ENCODE results near the gene COA3. TPM values are rescaled to one million over a fixed set of nuclear protein-coding genes. Genes with fewer than 3 reads are reported as not detected.

Gene COA3
- polyA plus RNA-seq, 1 of the 3 experiments (the other 2 are of a cell fraction): 103 TPM

GRCh38 chr17:42809250-42809649, 10.7 kb upstream of the COA3 start (continued):
- TF ChIP-seq FOSL2 (IDR thresholded peaks at IDR 0.05; ENCODE audit: borderline replicate concordance, low read depth): peak; percentile 62
- no peak for TF ChIP-seq MXI1 (IDR thresholded peaks at IDR 0.05; ENCODE audit: low read depth, low read length)
- TF ChIP-seq ELF1 (IDR thresholded peaks at IDR 0.05): no peak
- TF ChIP-seq GATA2 (CRISPR knock-in tag; IDR thresholded peaks at IDR 0.05): no peak
- TF ChIP-seq JUND (IDR thresholded peaks at IDR 0.05): peak; percentile 52; the same call in 1 of the 2 replicates
- 0 out of 2 replicates have a peak, but pooled peaks have one; percentile 74 for TF ChIP-seq SIN3A (IDR thresholded peaks at IDR 0.05; ENCODE audit: borderline replicate concordance, low read depth, low read length)
- TF ChIP-seq YY1 (IDR thresholded peaks at IDR 0.05; ENCODE audit: low read depth): no peak
- no peak for TF ChIP-seq TAF1 (IDR thresholded peaks at IDR 0.05; ENCODE audit: borderline replicate concordance, low read depth, low read length)
- TF ChIP-seq POLR2AphosphoS5 (IDR thresholded peaks at IDR 0.05; ENCODE audit: low read depth, low read length): no peak
- no peak for TF ChIP-seq USF2 (IDR thresholded peaks at IDR 0.05; ENCODE audit: borderline replicate concordance, low read depth, low read length)
- TF ChIP-seq RFX5 (IDR thresholded peaks at IDR 0.05; ENCODE audit: low read length): no peak
- TF ChIP-seq RAD21 (IDR thresholded peaks at IDR 0.05; ENCODE audit: low read length): no peak
- no peak for TF ChIP-seq IRF3 (IDR thresholded peaks at IDR 0.05; ENCODE audit: low read depth, low read length)
- TF ChIP-seq ZBTB33 (IDR thresholded peaks at IDR 0.05; ENCODE audit: borderline replicate concordance, low read depth): no peak

- no peak for TF ChIP-seq GABPA (IDR thresholded peaks at IDR 0.05; ENCODE audit: low read depth)
- no peak for TF ChIP-seq USF2 (IDR thresholded peaks at IDR 0.05; ENCODE audit: borderline replicate concordance, low read depth, low read length)
- TF ChIP-seq FOSL2 (IDR thresholded peaks at IDR 0.05; ENCODE audit: borderline replicate concordance, low read depth): no peak
- no peak for TF ChIP-seq NFIC (IDR thresholded peaks at IDR 0.05; ENCODE audit: borderline replicate concordance)
- no peak for TF ChIP-seq PBX3 (IDR thresholded peaks at IDR 0.05)
- TF ChIP-seq MEF2A (IDR thresholded peaks at IDR 0.05; ENCODE audit: borderline replicate concordance, low read depth): no peak
- no peak for TF ChIP-seq SIN3A (IDR thresholded peaks at IDR 0.05; ENCODE audit: borderline replicate concordance, low read depth, low read length)
- TF ChIP-seq EP300 (IDR thresholded peaks at IDR 0.05; ENCODE audit: borderline replicate concordance in 1 of 2, low read depth in 1 of 2, low read length in 1 of 2): no peak
- no peak for TF ChIP-seq NRF1 (IDR thresholded peaks at IDR 0.05; ENCODE audit: low read depth, low read length)
- TF ChIP-seq RAD21 (IDR thresholded peaks at IDR 0.05; ENCODE audit: low read length): no peak
- no peak for TF ChIP-seq ELF1 (IDR thresholded peaks at IDR 0.05)
- TF ChIP-seq FOXJ3 (CRISPR knock-in tag; IDR thresholded peaks at IDR 0.05): no peak
- no peak for TF ChIP-seq GATA2 (CRISPR knock-in tag; IDR thresholded peaks at IDR 0.05)
- no peak for TF ChIP-seq FOXM1 (IDR thresholded peaks at IDR 0.05; ENCODE audit: low read depth)
- H3K79me2 ChIP-seq (ENCODE audit: insufficient read depth): no peaks in the 10 kb centered on the region
- peaks cover 4 to 17% of the 10 kb centered on the region in 2 experiments for H3K36me3 ChIP-seq (replicated peaks in 1 of 2; ENCODE audit: control insufficient read depth in 1 of 2, insufficient read depth in 2 of 2, low read length in 1 of 2)
- H3K4me2 ChIP-seq: no peak overlapping the region
- no peaks in the 10 kb centered on the region for H3K9me3 ChIP-seq
- H3K27ac ChIP-seq (ENCODE audit: low read depth in 2 of 2, low read length in 1 of 2): no peak overlapping the region
- H3F3A ChIP-seq (replicated peaks; ENCODE audit: insufficient read depth): peaks cover 20% of the 10 kb centered on the region
- no peak for DNase-seq
- no peak overlapping the region for H3K9ac ChIP-seq
- CTCF ChIA-PET: interaction anchor here (0.6 to 4.8 kb wide), 3 partner anchors 13 to 345 kb away, joined by 5 to 35 read pairs (median 23); partner anchors contain the start of gene BECN1
- WGBS (ENCODE audit: low lambda C conversion rate): 100% methylated on average over 1 of the region's 1 CpG
- POLR2A ChIA-PET: no interaction called here
- H3K27me3 ChIP-seq (ENCODE audit: insufficient read depth): no peaks in the 10 kb centered on the region
- H4K20me1 ChIP-seq (ENCODE audit: insufficient read depth): no peaks in the 10 kb centered on the region; the same call in 1 of the 2 replicates
- no peak overlapping the region for H3K4me3 ChIP-seq (ENCODE audit: low read depth in 2 of 2, low read length in 1 of 2)
- peaks cover 0 to 8% of the 10 kb centered on the region in 2 experiments; a peak in 2 of 4 replicates for H3K4me1 ChIP-seq (ENCODE audit: control insufficient read depth in 1 of 2, insufficient read depth in 2 of 2, low read depth in 1 of 2, low read length in 1 of 2)
- H2AFZ ChIP-seq (ENCODE audit: low read depth): no peak overlapping the region
- no peaks in the 10 kb centered on the region for H3K9me2 ChIP-seq
These were observed 7.7 kb upstream of the COA3 start for GRCh38 chr17:42806249-42806648.

Data from SK-N-SH (cell line).